ENCODE measurements around the gene ELOF1. TPM values are rescaled to one million over a fixed set of nuclear protein-coding genes. Genes with fewer than 3 reads are reported as not detected.

Gene ELOF1
- polyA plus RNA-seq, 1 donor from 2014 or later = 38.0 TPM

- no peak for TF ChIP-seq MXI1 (conservative IDR thresholded peaks at IDR 0.05; ENCODE audit: poor library complexity, severe bottlenecking)
- TF ChIP-seq, protein P1, sequence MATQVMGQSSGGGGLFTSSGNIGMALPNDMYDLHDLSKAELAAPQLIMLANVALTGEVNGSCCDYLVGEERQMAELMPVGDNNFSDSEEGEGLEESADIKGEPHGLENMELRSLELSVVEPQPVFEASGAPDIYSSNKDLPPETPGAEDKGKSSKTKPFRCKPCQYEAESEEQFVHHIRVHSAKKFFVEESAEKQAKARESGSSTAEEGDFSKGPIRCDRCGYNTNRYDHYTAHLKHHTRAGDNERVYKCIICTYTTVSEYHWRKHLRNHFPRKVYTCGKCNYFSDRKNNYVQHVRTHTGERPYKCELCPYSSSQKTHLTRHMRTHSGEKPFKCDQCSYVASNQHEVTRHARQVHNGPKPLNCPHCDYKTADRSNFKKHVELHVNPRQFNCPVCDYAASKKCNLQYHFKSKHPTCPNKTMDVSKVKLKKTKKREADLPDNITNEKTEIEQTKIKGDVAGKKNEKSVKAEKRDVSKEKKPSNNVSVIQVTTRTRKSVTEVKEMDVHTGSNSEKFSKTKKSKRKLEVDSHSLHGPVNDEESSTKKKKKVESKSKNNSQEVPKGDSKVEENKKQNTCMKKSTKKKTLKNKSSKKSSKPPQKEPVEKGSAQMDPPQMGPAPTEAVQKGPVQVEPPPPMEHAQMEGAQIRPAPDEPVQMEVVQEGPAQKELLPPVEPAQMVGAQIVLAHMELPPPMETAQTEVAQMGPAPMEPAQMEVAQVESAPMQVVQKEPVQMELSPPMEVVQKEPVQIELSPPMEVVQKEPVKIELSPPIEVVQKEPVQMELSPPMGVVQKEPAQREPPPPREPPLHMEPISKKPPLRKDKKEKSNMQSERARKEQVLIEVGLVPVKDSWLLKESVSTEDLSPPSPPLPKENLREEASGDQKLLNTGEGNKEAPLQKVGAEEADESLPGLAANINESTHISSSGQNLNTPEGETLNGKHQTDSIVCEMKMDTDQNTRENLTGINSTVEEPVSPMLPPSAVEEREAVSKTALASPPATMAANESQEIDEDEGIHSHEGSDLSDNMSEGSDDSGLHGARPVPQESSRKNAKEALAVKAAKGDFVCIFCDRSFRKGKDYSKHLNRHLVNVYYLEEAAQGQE (IDR thresholded peaks at IDR 0.05; ENCODE audit: borderline replicate concordance) = no peak
- no peak for TF ChIP-seq TAF1 (IDR thresholded peaks at IDR 0.05; ENCODE audit: low read depth)
- TF ChIP-seq RAD21 (conservative IDR thresholded peaks at IDR 0.05) = no peak
- no peak for TF ChIP-seq CTCF (IDR thresholded peaks at IDR 0.05; ENCODE audit: poor library complexity, severe bottlenecking)
- TF ChIP-seq SMC3 (conservative IDR thresholded peaks at IDR 0.05; ENCODE audit: poor library complexity) = no peak
- no peak for TF ChIP-seq EZH2 (IDR thresholded peaks at IDR 0.05; ENCODE audit: borderline replicate concordance, insufficient read depth, low read length, poor library complexity, severe bottlenecking)
- no peak for TF ChIP-seq POLR2AphosphoS5 (IDR thresholded peaks at IDR 0.05)
- Histone ChIP-seq H3K4me3 (ENCODE audit: low read length) (no peak overlapping the region), H3K9me3 (ENCODE audit: low read length) (no peaks in the 10 kb centered on the region), H3K9me2 (ENCODE audit: insufficient read depth, low read length) (no peaks in the 10 kb centered on the region), H3K27me3 (ENCODE audit: insufficient read depth, low read depth, low read length) (no peaks in the 10 kb centered on the region), H3K36me3 (ENCODE audit: insufficient read depth, low read length) (no peaks in the 10 kb centered on the region), H2AFZ (ENCODE audit: low read depth, low read length) (no peak overlapping the region), H3K9ac (ENCODE audit: low read length) (no peak overlapping the region), H3K79me2 (replicated peaks; ENCODE audit: insufficient read depth, low read length) (no peaks in the 10 kb centered on the region), H3K4me2 (ENCODE audit: low read length) (no peak overlapping the region), H3F3A (ENCODE audit: insufficient read depth, low read length, poor library complexity, severe bottlenecking) (no peaks in the 10 kb centered on the region), H4K20me1 (ENCODE audit: insufficient read depth) (no peaks in the 10 kb centered on the region), H3K27ac (ENCODE audit: low read length) (no peak overlapping the region)
Observed at GRCh38 chr19:11578258-11579142, 19.5 kb upstream of the ELOF1 start.

GRCh38 chr19:11577451-11578257, 18.6 kb upstream of the ELOF1 start, which contains the start of gene ACP5:
Gene ACP5 (minus strand): TSS chr19:11577645. CDS start chr19:11577317, 328 bp downstream.
- Histone ChIP-seq H3K27me3 (ENCODE audit: insufficient read depth, low read depth, low read length) (no peaks in the 10 kb centered on the region), H3K36me3 (ENCODE audit: insufficient read depth, low read length) (no peaks in the 10 kb centered on the region), H3K27ac (ENCODE audit: low read length) (no peak within 1 kb of the TSS), H3K9me3 (ENCODE audit: low read length) (no peaks in the 10 kb centered on the region), H3K4me3 (ENCODE audit: low read length) (no peak within 1 kb of the TSS), H3K79me2 (replicated peaks; ENCODE audit: insufficient read depth, low read length) (no peaks in the 10 kb centered on the region), H3K9me2 (ENCODE audit: insufficient read depth, low read length) (no peaks in the 10 kb centered on the region), H3K9ac (ENCODE audit: low read length) (no peak within 1 kb of the TSS), H3K4me2 (ENCODE audit: low read length) (no peak within 1 kb of the TSS), H4K20me1 (ENCODE audit: insufficient read depth) (no peaks in the 10 kb centered on the region), H2AFZ (ENCODE audit: low read depth, low read length) (no peak within 1 kb of the TSS), H3F3A (ENCODE audit: insufficient read depth, low read length, poor library complexity, severe bottlenecking) (no peaks in the 10 kb centered on the region)
- TF ChIP-seq, protein P1 (IDR thresholded peaks at IDR 0.05; ENCODE audit: borderline replicate concordance) = no peak
- TF ChIP-seq MXI1 (conservative IDR thresholded peaks at IDR 0.05; ENCODE audit: poor library complexity, severe bottlenecking) (no peak), TAF1 (IDR thresholded peaks at IDR 0.05; ENCODE audit: low read depth) (no peak), POLR2AphosphoS5 (IDR thresholded peaks at IDR 0.05) (no peak), EZH2 (IDR thresholded peaks at IDR 0.05; ENCODE audit: borderline replicate concordance, insufficient read depth, low read length, poor library complexity, severe bottlenecking) (no peak), RAD21 (conservative IDR thresholded peaks at IDR 0.05) (no peak), SMC3 (conservative IDR thresholded peaks at IDR 0.05; ENCODE audit: poor library complexity) (no peak), EP300 (conservative IDR thresholded peaks at IDR 0.05; ENCODE audit: poor library complexity, severe bottlenecking) (no peak), CTCF (IDR thresholded peaks at IDR 0.05; ENCODE audit: poor library complexity, severe bottlenecking) (no peak)

All from neural cell (in vitro differentiated cells).